GM18907 (cell line): ENCODE data around the gene SHLD1.
"Not testable (repeated sequence)": the region's sequence is repeated elsewhere in the genome, so short reads cannot be mapped to it uniquely, and the experiment has no call there.

Source experiments
- ATAC-seq: cut with Tn5 transposase; IDR thresholded peaks from one replicate; pipeline ENCODE4 v1.9.1; 2021; ENCODE audit warnings: mild to moderate bottlenecking, moderate library complexity; ENCODE audit not compliant: unreplicated experiment

Gene SHLD1, protein sequence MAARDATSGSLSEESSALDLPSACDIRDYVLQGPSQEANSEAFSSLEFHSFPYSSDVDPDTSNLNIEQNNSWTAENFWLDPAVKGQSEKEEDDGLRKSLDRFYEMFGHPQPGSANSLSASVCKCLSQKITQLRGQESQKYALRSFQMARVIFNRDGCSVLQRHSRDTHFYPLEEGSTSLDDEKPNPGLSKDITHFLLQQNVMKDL

DNA sequence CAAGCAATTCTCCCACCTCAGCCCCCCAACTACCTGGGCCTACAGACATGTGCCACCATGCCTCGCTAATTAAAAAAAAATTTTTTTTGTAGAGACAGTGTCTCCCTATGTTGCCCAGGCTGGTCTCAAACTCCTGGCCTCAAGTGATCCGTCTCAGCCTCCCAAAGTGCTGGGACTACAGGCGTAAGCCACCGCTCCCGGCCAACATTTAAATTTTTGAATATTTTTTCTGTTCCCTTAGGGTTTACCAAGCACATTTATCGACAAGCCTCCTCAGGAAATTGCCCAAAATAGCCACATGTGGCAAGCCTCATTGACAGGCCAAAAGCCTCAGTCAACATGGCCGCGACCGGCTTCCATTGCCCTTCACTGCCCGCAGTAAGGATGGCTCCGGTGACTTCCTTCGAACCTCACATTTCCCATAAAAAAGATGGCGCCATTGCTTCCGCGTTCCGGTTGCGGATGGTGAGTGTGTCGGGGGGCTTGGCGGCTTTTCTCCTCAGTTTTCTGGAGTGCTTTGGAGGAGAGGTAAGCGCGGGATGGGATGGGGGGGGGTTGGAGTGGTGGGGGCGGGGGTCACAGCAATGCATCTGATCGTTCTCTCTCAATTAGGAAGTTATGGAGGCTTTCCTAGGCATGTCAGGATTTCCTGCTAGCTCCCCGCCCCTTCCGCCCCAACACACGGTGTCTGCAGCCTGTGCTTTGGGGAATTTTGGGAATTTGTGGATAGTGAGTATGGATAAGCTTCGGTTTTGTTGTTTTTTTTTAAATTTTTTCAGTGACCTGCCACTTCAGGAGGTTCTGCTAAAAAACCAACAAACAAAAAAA is at the start of gene SHLD1:
SHLD1 (plus strand) TSS at position 450 of the 828 bp plus-strand sequence. CDS start 22,465 bp downstream, outside the sequence.
- ATAC-seq = peak; percentile 95

DNA sequence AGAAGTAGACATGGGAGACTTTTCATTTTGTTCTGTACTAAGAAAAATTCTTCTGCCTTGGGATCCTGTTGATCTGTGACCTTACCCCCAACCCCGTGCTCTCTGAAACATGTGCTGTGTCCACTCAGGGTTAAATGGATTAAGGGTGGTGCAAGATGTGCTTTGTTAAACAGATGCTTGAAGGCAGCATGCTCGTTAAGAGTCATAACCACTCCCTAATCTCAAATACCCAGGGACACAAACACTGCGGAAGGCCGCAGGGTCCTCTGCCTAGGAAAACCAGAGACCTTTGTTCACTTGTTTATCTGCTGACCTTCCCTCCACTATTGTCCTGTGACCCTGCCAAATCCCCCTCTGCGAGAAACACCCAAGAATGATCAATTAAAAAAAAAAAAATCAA is 47.9 kb upstream of the SHLD1 start:
- not testable (repeated sequence) for ATAC-seq

DNA sequence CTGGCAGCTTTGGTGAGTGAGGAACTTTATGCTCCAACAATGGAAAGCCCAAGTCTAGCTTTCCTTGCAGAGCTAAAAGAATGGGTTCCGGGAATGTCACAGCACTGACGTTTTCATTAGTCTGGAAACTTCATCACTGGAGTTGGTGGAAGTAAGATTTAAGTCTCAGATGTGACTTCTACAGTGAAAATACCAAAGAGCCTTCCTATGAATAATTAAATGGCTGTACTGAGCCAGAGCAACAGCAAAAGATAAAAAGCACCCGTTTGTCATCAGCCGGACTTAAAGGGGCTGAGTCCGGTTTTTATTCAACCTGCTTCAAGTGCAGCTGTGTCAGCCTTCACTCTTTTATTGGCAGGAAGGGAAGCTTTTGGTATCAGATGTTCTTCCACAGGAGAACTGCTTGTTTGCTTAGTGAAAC is 46.5 kb upstream of the SHLD1 start:
- no peak for ATAC-seq

DNA sequence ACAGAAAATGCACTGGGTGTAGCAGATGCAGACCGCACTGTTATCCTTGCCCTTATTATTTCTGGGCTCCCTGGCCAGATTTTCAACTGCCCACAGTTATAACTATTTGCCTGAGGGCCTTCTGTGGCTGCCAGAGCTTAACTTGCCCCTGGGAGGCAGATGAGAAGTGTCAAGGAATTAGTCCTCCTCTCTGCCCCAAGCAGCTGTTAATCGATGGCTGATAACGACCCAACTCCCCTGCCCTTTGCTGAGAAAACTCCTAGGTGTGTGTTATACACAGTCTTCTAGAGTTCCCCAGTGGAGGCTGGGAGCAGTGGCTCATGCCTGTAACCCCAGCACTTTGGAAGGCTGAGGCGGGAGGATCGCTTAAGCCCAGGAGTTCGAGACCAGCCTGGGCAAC is 44.4 kb upstream of the SHLD1 start:
- ATAC-seq = no peak

DNA sequence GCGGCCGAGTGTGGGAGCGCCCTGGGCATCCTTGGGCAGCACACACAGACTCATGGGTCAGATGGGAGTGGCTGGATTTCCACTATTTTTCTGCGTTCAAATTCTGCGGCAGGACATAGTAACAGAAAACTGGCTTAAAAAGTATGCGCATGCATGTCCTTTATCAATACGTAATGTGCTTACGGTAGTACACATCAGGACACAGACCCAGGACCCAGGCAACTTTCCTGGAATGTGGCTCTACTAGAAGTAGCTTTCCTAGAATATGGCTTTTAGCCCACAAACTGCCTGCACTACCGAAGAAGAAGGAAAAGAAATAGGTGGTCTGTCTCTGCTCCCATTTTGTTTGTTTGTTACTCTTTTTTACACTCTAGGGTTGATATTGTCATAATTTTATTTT is 43.4 kb upstream of the SHLD1 start:
- no peak for ATAC-seq

DNA sequence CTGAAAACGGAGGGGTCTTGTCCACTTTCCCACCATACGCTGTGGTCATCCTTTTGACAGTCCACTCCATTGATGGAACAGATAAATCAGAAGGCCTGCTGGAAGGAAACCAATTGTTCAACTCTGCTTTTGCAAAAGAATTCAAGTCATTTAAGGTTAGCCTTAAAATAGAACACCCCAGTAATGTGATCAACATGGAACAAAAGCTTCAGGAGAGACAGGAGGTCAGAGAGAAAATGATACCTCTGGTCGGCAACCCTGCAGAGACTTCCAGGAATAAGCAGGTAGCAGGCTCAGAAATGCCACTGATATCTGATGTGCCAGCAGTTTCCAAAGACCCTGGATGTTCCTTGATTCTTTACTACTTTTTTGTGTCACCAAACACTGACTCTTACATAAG is 39.6 kb upstream of the SHLD1 start:
- ATAC-seq = no peak

DNA sequence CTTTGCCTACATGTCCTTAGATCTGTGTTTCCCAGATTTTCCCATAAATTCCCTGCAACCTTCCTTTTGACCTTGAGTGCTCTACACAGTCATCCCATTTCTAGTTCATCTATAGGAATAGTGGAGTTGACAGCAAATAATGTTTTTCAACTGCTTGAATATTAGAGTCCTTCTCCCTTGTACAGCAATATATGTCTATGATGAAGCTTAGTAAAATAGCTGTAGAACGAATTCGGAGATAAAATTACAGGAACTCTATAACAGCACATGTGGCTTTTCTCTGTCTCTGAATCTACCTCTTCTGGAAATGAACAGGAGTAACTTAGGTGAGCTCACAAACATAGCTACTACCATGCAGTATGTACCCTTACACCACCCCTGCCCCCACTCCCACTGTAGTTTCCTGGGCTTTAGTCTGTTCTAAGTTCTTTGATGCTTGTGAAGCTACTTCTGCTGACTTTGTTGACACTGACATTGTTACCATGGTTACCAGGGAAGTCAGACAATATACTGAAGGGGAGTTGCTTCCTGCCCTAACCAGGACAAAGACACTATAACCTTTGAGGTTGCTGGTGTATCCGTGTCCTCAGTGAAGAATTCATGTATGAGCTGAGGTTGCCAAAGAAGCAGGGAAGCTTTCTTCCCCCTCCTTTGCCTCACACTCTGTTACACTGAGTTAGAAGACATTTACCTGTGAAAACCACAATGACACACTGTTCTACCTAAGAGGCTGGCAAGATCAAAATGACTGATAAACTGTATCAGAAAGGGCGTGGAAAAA is 35.8 kb upstream of the SHLD1 start:
- no peak for ATAC-seq

DNA sequence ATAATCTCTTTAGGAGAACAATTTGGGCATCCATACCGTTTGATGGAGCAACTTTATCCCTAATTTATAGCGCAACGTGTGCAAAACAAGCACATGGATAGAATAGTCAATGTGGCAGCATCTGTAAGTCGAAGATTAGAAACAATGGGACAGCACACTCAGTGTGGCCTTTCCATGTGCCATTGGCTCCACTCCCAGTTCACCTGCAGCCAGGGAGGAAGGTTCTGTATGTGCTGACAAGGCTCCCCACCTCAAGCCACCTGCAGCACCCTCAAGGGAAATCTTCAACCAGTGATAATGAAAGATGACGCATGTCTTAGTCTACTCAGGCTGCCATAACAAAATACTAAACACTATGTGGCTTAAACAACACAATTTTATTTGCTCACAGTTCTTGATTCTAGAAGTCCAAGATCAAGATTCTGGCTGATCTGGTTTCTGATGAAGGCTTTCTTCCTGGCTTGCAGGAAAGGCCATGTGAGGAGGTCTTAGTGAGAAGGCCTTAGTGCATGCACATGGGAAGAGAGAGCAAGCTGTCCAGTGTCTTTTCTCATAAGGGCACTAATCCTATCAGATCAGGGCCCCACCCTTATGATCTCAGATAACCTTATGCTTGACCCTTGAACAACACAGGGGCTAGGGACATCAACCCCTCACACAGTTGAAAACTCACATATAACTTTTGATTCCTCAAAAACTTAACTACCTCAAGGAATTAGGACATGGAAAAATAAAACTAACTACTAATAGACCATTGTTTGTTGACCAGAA is 34.9 kb upstream of the SHLD1 start:
- ATAC-seq = no peak

DNA sequence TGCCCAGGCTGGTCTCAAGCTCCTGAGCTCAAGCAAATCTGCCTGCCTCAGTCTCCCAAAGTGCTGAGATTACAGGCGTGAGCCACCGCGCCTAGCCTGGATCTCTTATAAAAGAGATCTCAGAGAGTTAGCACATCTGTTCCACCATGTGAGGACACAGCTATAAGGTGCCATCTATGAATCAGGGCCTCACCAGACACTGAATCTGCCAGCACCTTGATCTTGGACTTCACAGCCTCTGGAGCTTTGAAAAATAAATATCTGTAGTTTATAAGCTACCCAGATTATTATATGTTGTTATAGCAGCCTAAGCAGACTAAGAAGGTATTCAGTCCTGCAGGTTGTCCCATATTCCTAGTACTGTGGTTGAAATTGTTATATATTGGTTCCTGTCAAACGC is 33.2 kb upstream of the SHLD1 start:
- no peak for ATAC-seq

DNA sequence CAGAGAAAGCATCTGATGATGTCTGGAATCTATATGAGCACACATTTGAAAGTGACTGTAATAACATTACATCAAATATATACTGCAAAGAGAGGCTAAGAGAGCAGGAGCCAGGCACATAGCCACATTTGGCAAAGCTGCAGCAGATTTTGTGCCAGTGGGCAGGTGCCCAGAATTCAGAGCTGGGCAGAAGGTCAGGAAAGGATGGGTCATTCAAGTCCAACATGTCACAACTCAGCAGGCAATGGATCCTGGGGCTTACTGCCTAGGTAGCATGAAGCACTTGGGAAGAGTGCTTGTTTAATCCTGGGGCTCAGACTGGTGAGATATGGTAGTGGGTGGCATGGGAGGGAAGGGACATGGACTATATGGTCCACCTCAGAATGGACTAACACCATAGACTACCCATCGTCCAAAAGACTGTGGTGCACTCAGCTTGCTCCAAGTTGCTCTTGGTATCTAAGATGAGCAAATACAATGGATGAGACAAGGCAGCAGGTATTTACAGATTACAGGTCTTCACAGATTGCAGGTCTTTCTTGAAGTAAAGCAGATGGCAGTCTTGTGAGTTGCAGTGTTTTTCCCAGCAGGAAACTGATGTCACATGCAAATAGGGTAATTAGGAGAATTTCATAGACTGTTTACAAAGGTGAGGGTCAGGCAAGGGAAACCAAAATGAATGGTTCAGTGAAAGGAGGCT is 31.2 kb upstream of the SHLD1 start:
- no peak for ATAC-seq

DNA sequence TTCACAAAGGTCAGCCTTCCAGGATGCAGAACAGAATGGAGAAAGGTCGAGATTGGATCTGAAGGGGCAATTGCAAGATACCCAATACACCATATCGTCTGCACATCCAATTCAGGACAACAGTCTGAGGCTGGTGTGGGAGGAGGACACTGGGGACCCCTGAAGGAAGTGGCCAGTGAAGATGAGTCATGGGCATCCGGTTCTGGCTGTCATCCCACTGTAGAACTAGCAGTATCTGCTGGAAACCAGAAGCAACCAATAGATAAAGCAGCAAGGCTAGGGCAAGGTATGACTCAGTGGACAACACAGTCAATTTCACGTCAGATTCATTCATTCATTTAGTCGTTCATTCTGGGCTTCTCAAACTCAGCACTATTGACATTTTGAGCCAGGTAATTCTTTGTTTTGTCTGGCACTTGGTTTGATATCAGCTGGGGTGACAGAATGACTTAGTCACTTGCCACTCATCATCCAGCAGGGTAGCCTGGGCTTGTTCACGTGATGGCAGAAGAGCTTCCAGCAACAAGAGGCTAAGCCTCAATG is 30.3 kb upstream of the SHLD1 start:
- ATAC-seq = no peak

DNA sequence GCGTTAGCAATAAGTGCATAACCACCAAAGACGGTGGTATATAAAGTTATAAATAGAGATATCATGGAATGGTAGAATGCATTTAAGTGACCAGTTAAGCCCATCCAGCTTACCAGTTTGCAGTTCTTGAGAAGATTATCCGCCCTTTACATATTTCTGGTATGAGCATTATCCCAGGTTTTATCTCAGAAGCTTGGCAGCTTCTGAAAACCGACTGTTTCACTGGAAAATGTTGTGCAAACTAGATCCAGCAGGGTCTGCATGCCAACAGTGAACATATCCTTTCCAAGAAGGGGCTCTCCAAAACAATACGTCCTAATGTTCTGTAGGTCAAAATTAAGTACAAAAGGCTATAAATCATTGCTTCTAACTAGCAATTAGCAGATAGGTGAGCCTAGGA is 29.5 kb upstream of the SHLD1 start:
- ATAC-seq = no peak

DNA sequence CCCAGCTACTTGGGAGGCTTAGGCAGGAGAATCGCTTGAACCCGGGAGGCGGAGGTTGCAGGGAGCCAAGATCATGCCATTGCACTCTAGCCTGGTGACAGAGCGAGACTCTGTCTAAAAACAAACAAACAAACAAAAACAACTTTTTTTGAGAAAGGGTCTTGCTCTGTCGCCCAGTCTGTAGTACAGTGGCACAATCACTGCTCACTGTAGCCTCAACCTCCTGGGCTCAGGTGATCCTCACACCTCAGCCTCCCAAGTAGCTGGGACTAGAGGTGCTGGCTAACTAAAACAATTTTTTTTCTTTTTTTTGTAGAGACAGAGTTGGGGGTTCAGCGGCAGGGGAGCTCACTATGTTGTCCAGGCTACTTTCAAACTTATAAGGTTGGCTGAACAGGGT is 28.8 kb upstream of the SHLD1 start:
- not testable (repeated sequence) for ATAC-seq

DNA sequence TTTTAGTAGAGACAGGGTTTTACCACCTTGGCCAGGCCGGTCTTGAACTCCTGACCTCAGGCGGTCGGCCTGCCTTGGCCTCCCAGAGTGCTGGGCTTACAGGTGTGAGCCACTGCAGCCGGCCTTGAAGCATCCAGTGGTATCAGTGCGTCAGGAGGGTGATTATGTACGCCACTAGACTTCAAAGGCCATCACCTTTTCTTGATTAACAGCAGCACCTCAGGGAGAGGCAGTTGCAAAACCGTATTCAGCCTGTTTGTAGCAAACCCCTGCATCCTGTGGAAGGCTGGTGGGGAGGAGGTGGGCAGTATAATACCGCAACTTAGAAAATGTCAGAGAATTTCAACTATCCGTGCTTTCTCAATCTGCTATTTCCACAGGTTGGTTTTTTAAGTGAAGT is 27.3 kb upstream of the SHLD1 start:
- ATAC-seq = no peak

DNA sequence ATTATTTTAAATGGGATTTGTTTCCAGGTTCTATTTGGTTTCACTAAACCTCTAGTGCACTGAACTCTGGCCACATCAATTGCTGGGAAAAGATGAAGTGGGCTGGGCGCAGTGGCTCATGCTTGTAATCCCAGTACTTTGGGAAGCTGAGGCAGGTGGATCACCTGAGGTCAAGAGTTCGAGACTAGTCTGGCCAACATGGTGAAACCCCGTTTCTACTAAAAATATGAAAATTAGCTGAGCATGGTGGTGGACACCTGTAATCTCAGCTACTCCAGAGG is 25.1 kb upstream of the SHLD1 start:
- not testable (repeated sequence) for ATAC-seq

DNA sequence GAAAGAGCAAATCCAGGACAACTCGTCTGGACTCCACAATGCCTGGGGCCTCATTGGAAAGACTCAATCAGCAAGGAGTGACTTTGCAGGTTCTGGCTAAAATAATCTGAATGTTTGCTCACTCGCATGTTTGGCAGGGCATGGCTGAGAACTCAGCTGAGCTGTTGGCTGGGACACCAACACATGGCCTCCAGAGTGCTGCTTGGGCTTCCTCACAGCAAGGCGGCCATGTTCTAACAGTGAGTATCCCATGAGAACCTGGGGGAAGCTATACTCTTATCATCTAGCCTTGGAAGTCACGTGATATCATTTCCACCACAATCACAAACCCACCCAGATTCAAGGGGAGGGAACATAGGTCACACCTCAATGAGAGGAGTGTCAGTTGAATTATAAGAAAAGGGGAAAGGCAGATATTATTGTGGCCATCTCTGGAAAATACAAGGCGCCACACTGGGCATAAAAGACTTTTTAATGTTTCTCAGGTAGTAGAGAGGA is 23.1 kb upstream of the SHLD1 start:
- ATAC-seq = no peak

DNA sequence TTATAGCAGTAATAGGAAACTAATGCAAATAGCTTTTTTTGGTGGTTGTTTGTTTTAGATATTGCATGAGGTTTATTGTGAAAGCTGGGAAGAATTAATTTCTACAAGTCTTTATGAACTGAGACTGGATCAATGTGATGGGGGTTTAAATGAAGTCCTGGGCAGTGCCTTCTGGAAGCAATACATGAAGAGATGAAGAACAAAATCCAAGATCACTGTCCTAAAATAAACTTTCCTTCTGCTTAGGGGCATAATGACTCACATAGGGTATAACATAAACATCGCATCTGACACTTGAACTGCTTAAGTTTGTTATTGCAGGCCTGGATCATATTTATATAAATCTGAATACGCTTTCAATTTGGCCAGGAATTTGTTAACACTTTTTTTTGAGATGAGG is 20.9 kb upstream of the SHLD1 start:
- ATAC-seq = no peak

DNA sequence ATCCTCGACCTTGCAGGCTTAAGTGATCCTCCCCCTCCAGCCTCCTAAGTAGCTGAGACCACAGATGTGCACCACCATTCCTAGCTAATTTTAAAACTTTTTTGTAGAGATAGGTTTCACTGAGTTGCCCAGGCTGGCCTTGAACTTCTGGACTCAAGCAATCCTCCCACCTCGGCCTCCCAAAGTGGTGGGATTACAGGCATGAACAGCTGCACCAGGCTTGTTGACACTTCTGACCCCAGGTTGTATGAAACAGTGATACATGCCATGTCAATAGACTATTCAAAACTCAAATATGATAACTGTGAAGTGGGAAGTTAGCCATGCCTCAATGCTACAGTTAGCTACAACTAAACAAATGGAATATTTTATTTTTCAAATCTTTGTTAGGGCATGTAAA is 20.1 kb upstream of the SHLD1 start:
- no peak for ATAC-seq

DNA sequence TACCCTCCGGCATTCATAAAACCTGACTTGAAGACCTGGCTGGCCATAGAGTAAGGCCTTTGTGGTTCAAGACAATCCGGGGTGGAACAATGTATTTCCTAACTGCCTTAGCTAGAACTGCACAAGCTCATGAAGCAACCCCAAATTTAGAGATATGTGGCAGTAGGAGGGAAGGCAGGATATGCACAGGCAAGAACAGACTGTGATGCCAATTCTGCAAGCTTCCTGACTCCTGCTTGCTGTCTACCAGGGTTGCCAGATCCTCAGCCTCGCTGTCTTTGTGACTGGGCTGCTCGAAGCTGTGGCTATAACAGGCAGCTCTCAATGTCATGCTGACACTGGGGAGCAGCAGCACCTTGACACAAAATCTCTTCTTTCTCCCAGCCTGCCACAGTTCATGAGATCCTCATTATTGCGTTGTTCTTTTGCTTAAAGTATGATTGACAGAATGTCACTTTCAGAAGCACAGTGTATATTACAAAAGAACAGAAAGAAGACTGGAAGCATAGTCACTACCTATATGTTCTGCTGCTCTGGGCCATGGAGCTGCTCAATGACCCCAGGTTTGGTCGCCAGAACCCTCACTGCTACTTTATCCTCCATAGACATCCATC is 18.3 kb upstream of the SHLD1 start:
- ATAC-seq = no peak

DNA sequence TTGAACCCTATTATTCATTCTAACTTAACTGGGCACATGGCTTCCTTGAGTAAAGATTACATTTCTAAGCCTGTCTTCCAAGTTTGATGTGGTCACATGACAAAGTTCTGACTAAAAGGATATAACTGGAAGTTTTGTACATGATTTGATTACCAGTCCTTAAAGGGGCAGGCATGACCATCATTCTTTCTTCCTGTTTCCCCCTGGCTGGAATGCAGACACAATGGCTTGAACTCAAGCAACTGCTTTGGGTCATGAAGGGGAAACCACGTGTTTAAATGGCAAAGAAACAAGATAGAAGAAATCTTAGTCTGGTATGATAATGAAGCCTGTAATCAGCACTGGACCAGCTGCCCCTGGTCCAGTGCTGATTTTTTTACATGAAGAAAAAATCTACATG is 15.6 kb upstream of the SHLD1 start:
- ATAC-seq = no peak
